SK-N-SH (cell line): ENCODE results near the gene NTM.

ENCODE experiments used
- CTCF ChIP-seq: fragments of 200-600 bp; sonication (generic); IDR thresholded peaks from 2 replicates; pipeline ENCODE4 v1.6.1; 2017; ENCODE audit warnings: antibody characterized with exemption, mild to moderate bottlenecking, moderate library complexity
- EZH2phosphoT487 ChIP-seq: fragments of 200-600 bp; sonication (generic); IDR thresholded peaks from 2 replicates; pipeline ENCODE4 v1.6.1; 2017; ENCODE audit warnings: low read depth, mixed run types, mild to moderate bottlenecking, antibody characterized with exemption, moderate library complexity, borderline replicate concordance
- FOXM1 ChIP-seq: IDR thresholded peaks from 2 replicates; pipeline ENCODE4 v1.4.0; 2012; ENCODE audit warnings: low read depth, mild to moderate bottlenecking
- JUND ChIP-seq: IDR thresholded peaks from 2 replicates; pipeline ENCODE4 v1.4.0; 2012
- MAX ChIP-seq: IDR thresholded peaks from 2 replicates; pipeline ENCODE4 v1.4.0; 2012; ENCODE audit warnings: low read depth
- POLR2AphosphoS5 ChIP-seq: IDR thresholded peaks from 2 replicates; pipeline ENCODE4 v1.6.1; 2012; ENCODE audit warnings: low read depth, low read length
- RAD21 ChIP-seq: IDR thresholded peaks from 2 replicates; pipeline ENCODE4 v1.6.1; 2012; ENCODE audit warnings: mild to moderate bottlenecking, low read length
- RCOR1 ChIP-seq: fragments of 150-350 bp; IDR thresholded peaks from 2 replicates; pipeline ENCODE4 v1.6.1; 2017; ENCODE audit warnings: antibody characterized with exemption, low read length
- RFX5 ChIP-seq: IDR thresholded peaks from 2 replicates; pipeline ENCODE4 v1.6.1; 2012; ENCODE audit warnings: mild to moderate bottlenecking, improper control_type of control experiment, low read length
- RXRA ChIP-seq: IDR thresholded peaks from 2 replicates; pipeline ENCODE4 v1.4.0; 2012; ENCODE audit warnings: low read depth, mild to moderate bottlenecking, borderline replicate concordance
- SMC3 ChIP-seq: IDR thresholded peaks from 2 replicates; pipeline ENCODE4 v1.6.1; 2012; ENCODE audit warnings: low read depth, low read length, improper control_type of control experiment
- USF1 ChIP-seq: IDR thresholded peaks from 2 replicates; pipeline ENCODE4 v1.4.0; 2012; ENCODE audit warnings: low read depth, borderline replicate concordance
- USF2 ChIP-seq: fragments of 150-350 bp; IDR thresholded peaks from 2 replicates; pipeline ENCODE4 v1.6.1; 2017; ENCODE audit warnings: antibody characterized with exemption, low read length, low read depth, borderline replicate concordance

- TF ChIP-seq JUND: no peak
- TF ChIP-seq SMC3: no peak
- no peak for TF ChIP-seq CTCF
- no peak for TF ChIP-seq USF1
- TF ChIP-seq POLR2AphosphoS5: no peak
- TF ChIP-seq FOXM1: no peak
- TF ChIP-seq EZH2phosphoT487: no peak
- TF ChIP-seq RXRA: no peak
- TF ChIP-seq RCOR1: no peak
- no peak for TF ChIP-seq RAD21
- TF ChIP-seq USF2: no peak
- TF ChIP-seq RFX5: no peak
- TF ChIP-seq MAX: no peak
Observed at GRCh38 chr11:131441051-131441810, 70.8 kb downstream of the NTM start.
